Pancreas (tissue), 10 donors: ENCODE results near the gene BRD7. TPM values are rescaled to one million over a fixed set of nuclear protein-coding genes. Genes with fewer than 3 reads are reported as not detected.
A peak's percentile ranks its signal among the peaks of the same experiment; 100 is the strongest.

ENCODE experiments used
- ATAC-seq, 4 donors: fragments of 200-7000 bp; cut with Tn5 transposase; one replicate each; pipeline versions ENCODE4 v1.8.0 to v1.9.1; 2020; ENCODE audit warnings: mild to moderate bottlenecking in 4 of 4, moderate library complexity in 4 of 4
- DNase-seq, 6 donors: peaks; one replicate each; pipeline ENCODE4 v3.0.0-alpha.2; 2020
- FAIRE-seq: peaks from 2 replicates; lab custom pipeline; 2012; peaks lifted over from hg19 to GRCh38; lab: Jason Lieb, UNC
- H3K27ac ChIP-seq, 4 donors: fragments of 200-600 bp; sonication (generic); 1 replicate in 3 of 4; 2 replicates in 1 of 4; pipeline versions ENCODE4 v1.5.0 to v1.8.0; 2020
- H3K27me3 ChIP-seq, 4 donors: fragments of 200-600 bp; one replicate each; pipeline ENCODE4 v1.8.0; 2021
- H3K36me3 ChIP-seq, 3 donors: fragments of 200-600 bp; sonication (generic) in 1 of 3; one replicate each; pipeline versions ENCODE4 v1.5.0 to v1.8.0; 2020 to 2021
- H3K4me1 ChIP-seq, 3 donors: fragments of 200-600 bp; one replicate each; pipeline ENCODE4 v1.8.0; 2021
- H3K4me3 ChIP-seq, 4 donors: fragments of 200-600 bp; sonication (generic) in 2 of 4; one replicate each; pipeline versions ENCODE4 v1.5.0 to v1.8.0; 2020 to 2021
- H3K9me3 ChIP-seq, 4 donors: fragments of 200-600 bp; one replicate each; pipeline ENCODE4 v1.8.0; 2021
- WGBS, 2 donors: extraction: QIAGEN DNeasy Blood & Tissue Kit; methylation state at CpG; one replicate each; pipeline ENCODE4 v1.1.7; 2013; 5-methylcytosine and 5-hydroxymethylcytosine counted together
- intact Hi-C, 3 donors: fragments of 100-400 bp; cut with DNase I; formaldehyde crosslinking; loops; one replicate each; pipeline versions ENCODE4 v1.11.1 to v1.14.2; 2022
- polyA plus RNA-seq, 2 donors: library from polyadenylated mRNA; stranded (reverse); fragments of 200-250 nt; gene quantifications; one replicate each; pipeline ENCODE4 v1.2.3, GENCODE V29; 2013
- total RNA-seq, 6 donors: library from RNA; stranded (reverse); fragmentation: NEBNext Ultra II Directional in 4 of 6; extraction: Animal tissue kit (Norgen Biotek cat#: 25700) in 4 of 6; gene quantifications; one replicate each; pipeline versions ENCODE4 v1.2.1 to v1.2.4, GENCODE V29; 2021 to 2023
- TF ChIP-seq, protein P1 (sequence below), 4 donors: fragments of 200-600 bp; sonication (generic) in 3 of 4; IDR thresholded peaks; one replicate each; pipeline versions ENCODE4 v1.5.0 to v1.8.0; 2021; ENCODE audit warnings: antibody characterized with exemption in 4 of 4
- donor health status: healthy with polysubstance abuse.
- donor health status: DM: no; HTN: no; CAD: no; lungs with moderate emphysema.
- donor health status: DM: no; HTN: no; CAD: no.
- donor health status: control.
- donor health status: control.
- donor health status: Bipolar disorder and iron deficiency.
- donor health status: DM: yes; HTN: yes; CAD: no.
- donor health status: DM: no; HTN: no; CAD: no.
- donor health status: DM: no; HTN: no; CAD: no.
- donor health status: DM: yes; HTN: yes; CAD: no.

The BRD7 gene
- total and polyA plus RNA-seq, 8 donors: 23.4 to 40.4 (median 32.4) TPM

DNA sequence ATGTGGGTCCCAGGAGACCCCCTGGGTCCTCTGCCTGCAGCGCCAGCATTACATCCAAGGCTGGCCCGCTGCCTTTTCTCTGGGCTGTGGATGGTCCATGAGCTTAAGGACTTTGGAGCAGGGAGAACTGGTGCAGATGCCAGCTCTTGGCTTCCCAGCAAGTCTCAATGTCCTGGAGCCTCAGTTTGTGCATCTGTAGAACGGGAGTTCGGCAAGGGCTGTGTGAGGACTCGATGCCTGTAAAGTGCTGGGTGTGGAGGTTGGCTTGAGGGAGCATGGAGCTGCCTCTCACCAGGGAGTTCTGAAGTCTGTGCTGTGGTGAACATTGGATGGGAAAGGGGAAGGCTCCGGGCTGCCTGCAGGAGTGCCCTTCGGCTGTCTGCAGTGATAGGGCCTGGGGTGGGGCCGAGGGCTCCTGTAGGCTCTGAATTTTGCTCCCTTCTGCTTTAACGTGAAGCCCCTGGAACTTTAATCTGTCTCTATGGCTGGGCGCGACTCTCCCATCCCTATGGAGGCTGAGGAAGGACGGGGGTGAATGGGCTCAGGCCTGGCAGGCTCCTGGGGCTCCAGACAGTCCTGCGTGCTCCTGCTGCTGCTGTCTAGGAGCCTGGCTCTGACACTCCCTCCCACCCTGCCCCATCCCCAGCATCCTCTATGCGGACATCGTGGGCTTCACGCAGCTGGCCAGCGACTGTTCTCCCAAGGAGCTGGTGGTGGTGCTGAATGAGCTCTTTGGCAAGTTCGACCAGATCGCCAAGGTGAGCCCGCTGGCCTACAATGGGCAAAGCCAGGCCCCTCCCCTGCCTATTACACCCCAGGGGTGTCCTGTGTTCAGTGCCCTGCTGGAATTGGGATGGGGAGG lies 74.6 kb downstream of the BRD7 start:
- no peaks in the 10 kb centered on the region for H3K36me3 ChIP-seq
- intact Hi-C loops: no loop called here
- H3K9me3 ChIP-seq: no peaks in the 10 kb centered on the region
- 83 to 90% methylated on average over 19 to 20 of the region's 20 CpGs for WGBS, 2 donors
- no peak overlapping the region for H3K4me3 ChIP-seq
- DNase-seq (peak in 1 of 6 donors; percentile 46), FAIRE-seq (no peak), ATAC-seq (no peak)
- TF ChIP-seq, protein P1, sequence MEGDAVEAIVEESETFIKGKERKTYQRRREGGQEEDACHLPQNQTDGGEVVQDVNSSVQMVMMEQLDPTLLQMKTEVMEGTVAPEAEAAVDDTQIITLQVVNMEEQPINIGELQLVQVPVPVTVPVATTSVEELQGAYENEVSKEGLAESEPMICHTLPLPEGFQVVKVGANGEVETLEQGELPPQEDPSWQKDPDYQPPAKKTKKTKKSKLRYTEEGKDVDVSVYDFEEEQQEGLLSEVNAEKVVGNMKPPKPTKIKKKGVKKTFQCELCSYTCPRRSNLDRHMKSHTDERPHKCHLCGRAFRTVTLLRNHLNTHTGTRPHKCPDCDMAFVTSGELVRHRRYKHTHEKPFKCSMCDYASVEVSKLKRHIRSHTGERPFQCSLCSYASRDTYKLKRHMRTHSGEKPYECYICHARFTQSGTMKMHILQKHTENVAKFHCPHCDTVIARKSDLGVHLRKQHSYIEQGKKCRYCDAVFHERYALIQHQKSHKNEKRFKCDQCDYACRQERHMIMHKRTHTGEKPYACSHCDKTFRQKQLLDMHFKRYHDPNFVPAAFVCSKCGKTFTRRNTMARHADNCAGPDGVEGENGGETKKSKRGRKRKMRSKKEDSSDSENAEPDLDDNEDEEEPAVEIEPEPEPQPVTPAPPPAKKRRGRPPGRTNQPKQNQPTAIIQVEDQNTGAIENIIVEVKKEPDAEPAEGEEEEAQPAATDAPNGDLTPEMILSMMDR (IDR thresholded peaks at IDR 0.05): no peak
- no peaks in the 10 kb centered on the region for H3K27me3 ChIP-seq
- no peak overlapping the region for H3K27ac ChIP-seq
- no peaks in the 10 kb centered on the region for H3K4me1 ChIP-seq

DNA sequence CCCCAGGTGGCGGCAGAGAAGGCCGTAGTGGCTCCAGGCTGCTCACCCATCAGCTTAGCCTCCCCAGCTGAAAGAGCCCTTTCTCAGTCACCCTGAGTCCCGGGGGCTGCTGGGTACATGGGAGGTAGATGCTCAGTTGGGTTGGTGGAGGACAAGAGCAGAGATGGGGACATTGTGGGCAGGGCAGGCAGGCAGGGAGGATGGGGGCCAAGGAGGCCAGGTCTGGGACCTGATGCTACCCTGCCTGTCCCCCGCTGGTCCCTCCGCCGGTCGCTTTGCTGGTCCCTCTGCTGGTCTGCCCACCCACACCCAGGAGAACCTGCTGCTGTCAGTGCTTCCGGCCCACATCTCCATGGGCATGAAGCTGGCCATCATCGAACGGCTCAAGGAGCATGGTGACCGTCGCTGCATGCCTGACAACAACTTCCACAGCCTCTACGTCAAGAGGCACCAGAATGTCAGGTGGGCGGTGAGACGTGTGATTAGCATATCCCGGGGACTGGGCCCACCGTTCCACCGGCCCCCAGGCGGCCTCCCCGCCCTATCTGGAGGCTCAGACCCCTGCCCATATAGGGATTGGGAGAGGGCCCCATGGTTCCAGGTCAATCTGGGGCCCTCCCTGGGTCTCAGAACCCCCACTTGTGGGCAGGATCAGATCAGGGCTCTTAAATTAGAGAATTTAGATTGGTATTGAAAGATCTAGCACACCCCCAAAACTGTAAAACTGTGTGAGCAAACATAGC lies 75.6 kb downstream of the BRD7 start:
- intact Hi-C loops: no loop called here
- Histone ChIP-seq H3K27ac (no peak overlapping the region), H3K4me1 (no peaks in the 10 kb centered on the region), H3K4me3 (no peak overlapping the region), H3K9me3 (no peaks in the 10 kb centered on the region), H3K27me3 (no peaks in the 10 kb centered on the region), H3K36me3 (no peaks in the 10 kb centered on the region)
- no peak for ATAC-seq
- DNase-seq: peak in 1 of 6 donors; percentile 45
- FAIRE-seq: no peak
- WGBS, 2 donors: 85 to 88% methylated on average over 15 to 20 of the region's 20 CpGs
- TF ChIP-seq, protein P1 (IDR thresholded peaks at IDR 0.05): no peak

DNA sequence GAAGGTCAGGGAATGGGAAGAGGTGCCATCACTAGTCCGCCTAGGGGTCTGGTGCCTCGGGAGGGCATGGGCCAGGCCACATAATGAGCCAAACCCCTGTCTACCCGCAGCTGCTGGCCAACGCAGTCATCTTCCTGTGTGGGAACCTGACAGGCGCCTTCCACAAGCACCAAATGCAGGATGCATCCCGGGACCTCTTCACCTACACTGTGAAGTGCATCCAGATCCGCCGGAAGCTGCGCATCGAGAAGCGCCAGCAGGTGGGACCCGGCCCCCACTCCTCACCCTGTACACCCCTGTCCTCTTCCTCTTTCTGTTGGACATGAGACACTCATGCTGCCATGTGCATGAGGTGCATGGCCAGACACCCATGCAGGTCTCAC lies 76.2 kb downstream of the BRD7 start:
- 89 to 95% methylated on average over 12 of the region's 12 CpGs for WGBS, 2 donors
- no peaks in the 10 kb centered on the region for H3K27me3 ChIP-seq

DNA sequence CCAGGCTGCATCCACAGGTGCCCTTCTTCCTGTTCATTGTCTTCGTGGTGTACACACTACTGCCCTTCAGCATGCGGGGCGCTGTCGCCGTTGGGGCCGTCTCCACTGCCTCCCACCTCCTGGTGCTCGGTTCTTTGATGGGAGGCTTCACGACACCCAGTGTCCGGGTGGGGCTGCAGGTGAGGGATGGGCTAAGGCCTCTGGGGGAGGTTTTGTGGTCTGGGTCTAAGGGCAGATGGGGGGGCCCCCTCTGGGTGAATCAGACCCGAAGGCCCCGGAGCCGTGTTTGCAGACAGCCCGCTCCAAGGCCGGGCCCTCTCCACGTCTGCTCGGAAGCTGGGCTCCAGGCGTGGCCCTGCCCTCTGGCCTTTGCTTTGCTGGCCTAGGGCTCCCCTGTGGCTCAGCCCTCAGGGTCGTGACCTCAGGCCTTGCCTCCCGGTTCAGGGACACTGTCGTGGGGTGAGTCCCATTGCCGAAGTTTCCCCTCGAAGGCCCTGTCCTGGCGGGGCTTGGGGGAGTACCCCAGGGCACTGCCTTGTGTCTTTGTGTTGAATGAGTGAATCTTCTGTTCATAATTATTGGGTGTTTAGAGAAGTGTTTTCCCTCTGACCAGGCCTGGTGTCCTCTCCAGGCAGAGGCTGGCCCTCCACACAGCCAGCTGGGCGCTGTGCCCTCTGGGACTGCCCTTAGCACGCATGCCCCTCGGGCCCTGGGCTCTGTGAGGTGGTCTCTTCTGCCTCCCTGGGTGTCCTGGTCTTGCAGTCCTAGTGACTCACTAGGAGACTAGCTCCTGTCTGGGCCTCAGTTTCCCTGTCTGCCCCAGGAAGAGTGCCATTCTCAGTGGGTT lies 76.8 kb downstream of the BRD7 start:
- H3K4me1 ChIP-seq: no peaks in the 10 kb centered on the region
- FAIRE-seq: no peak
- DNase-seq: peak in 1 of 6 donors; percentile 35
- no peaks in the 10 kb centered on the region for H3K27me3 ChIP-seq
- no peak overlapping the region for H3K4me3 ChIP-seq
- no peaks in the 10 kb centered on the region for H3K36me3 ChIP-seq
- TF ChIP-seq, protein P1 (IDR thresholded peaks at IDR 0.05): no peak
- WGBS, 2 donors: 84 to 90% methylated on average over 26 of the region's 26 CpGs
- ATAC-seq: no peak
- no peaks in the 10 kb centered on the region for H3K9me3 ChIP-seq
- no peak overlapping the region for H3K27ac ChIP-seq
- intact Hi-C loops: no loop called here

More for the DNA sequence above, 76.2 kb downstream of the BRD7 start:
- peak in 1 of 6 donors; percentile 41 for DNase-seq
- Histone ChIP-seq H3K36me3 (no peaks in the 10 kb centered on the region), H3K4me1 (no peaks in the 10 kb centered on the region), H3K4me3 (no peak overlapping the region), H3K27ac (no peak overlapping the region), H3K9me3 (no peaks in the 10 kb centered on the region)
- intact Hi-C loops: no loop called here
- no peak for FAIRE-seq
- no peak for ATAC-seq
- TF ChIP-seq, protein P1 (IDR thresholded peaks at IDR 0.05): no peak
